Body of pancreas (tissue), 4 donors: Measurements from ENCODE around the gene DKK2. TPM values are rescaled to one million over a fixed set of nuclear protein-coding genes. Genes with fewer than 3 reads are reported as not detected.
A peak's percentile ranks its signal among the peaks of the same experiment; 100 is the strongest.

Experiments used
- ATAC-seq: fragments of 150-250 bp; one replicate; pipeline ENCODE4 v1.9.1; 2016
- DNase-seq, 4 donors: peaks; one replicate each; pipeline ENCODE4 v3.0.0-alpha.2; 2019
- H3K27ac ChIP-seq, 4 donors: fragments of 200-600 bp; sonication (generic); 1 replicate in 3 of 4; 2 replicates in 1 of 4; pipeline versions ENCODE4 v1.5.1 to v1.6.1; 2016 to 2019; ENCODE audit warnings: mild to moderate bottlenecking in 1 of 4, mixed read lengths in 1 of 4, moderate library complexity in 1 of 4
- H3K27me3 ChIP-seq, 2 donors: fragments of 200-600 bp; sonication (generic); one replicate each; pipeline ENCODE4 v1.6.0; 2016; ENCODE audit warnings: mild to moderate bottlenecking in 1 of 2
- H3K36me3 ChIP-seq, 2 donors: fragments of 200-600 bp; sonication (generic); replicated peaks in 1 of 2; 2 replicates each; pipeline ENCODE4 v1.5.1; 2016; ENCODE audit warnings: low read depth in 2 of 2; ENCODE audit not compliant: insufficient read depth in 1 of 2
- H3K4me1 ChIP-seq: fragments of 200-600 bp; sonication (generic); one replicate; pipeline ENCODE4 v1.6.0; 2016
- H3K4me3 ChIP-seq, 2 donors: fragments of 200-600 bp; sonication (generic); 1 replicate in 1 of 2; 2 replicates in 1 of 2; pipeline ENCODE4 v1.5.1; 2016 to 2019
- H3K9me3 ChIP-seq, 3 donors: fragments of 200-600 bp; sonication (generic); 1 replicate in 2 of 3; 2 replicates in 1 of 3; pipeline ENCODE4 v1.5.1; 2016
- CTCF ChIP-seq, 7 experiments: fragments of 450-650 bp in 4 of 7; fragments of 200-600 bp in 3 of 7; sonication (generic) in 3 of 7; IDR thresholded peaks; one replicate each; pipeline ENCODE4 v1.5.1; 2016 to 2019; ENCODE audit warnings: antibody characterized with exemption in 7 of 7
- POLR2A ChIP-seq, 3 donors: fragments of 450-650 bp; IDR thresholded peaks; one replicate each; pipeline ENCODE4 v1.6.1; 2016; ENCODE audit warnings: antibody characterized with exemption in 3 of 3, mild to moderate bottlenecking in 2 of 3
- whole genome bisulfite sequencing, 2 donors: methylation state at CpG; one replicate each; pipeline ENCODE4 v1.1.5; 2017; 5-methylcytosine and 5-hydroxymethylcytosine counted together
- intact Hi-C: fragments of 100-400 bp; cut with DNase I; formaldehyde crosslinking; loops from one replicate; pipeline ENCODE4 v1.15.1; 2023
- total RNA-seq, 2 donors: library from RNA; depleted of rRNA; stranded (reverse); fragments of >200 nt; gene quantifications; one replicate each; pipeline ENCODE4 v1.1.0, GENCODE V29; 2016

Gene DKK2
- total RNA-seq, 2 donors from 2014 or later, result 0.52 TPM; not detected in 1

DNA sequence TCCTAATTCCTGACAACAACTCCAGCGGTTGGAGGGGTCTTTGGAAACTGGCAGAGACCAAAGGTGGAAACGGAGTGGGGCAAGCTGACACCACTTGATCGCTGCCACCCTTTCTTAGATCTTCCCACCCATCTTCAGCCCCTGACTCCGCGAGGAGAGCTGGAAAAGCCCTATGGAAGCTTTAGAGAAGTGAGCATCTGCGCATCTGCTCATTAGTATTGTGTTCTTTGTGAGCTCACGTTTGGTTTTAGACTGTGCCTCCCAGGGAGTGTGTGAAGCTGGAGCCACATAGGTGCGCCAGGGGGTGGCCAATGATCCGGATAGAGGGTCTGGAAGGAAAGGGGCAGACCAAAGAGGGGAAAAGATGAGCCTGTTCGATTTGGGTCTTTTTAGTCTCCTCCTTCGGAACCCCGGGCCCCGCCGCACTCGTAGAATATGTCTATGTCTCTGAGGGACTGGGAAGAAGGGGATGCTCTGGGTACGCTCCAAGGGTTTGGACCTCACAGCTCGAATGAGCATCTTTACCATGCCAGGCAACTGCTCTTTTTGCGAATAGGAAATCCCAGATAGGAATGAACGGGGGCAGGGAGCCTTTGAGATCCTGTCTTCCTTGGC, 578 bp upstream of the DKK2 start:
- no peak for ATAC-seq
- DNase-seq, result peak in 1 of 4 donors; percentile 9
- Histone ChIP-seq H3K36me3 (no peaks in the 10 kb centered on the region), H3K4me3 (no peak overlapping the region), H3K9me3 (no peaks in the 10 kb centered on the region), H3K27me3 (peaks cover 0 to 24% of the 10 kb centered on the region in 2 donors), H3K27ac (no peak overlapping the region), H3K4me1 (peaks cover 35% of the 10 kb centered on the region)
- 3 to 4% methylated on average over 19 of the region's 19 CpGs for WGBS, 2 donors
- intact Hi-C loops, result no loop called here
- no peak for TF ChIP-seq CTCF (IDR thresholded peaks at IDR 0.05)
- TF ChIP-seq POLR2A (IDR thresholded peaks at IDR 0.05), result no peak

DNA sequence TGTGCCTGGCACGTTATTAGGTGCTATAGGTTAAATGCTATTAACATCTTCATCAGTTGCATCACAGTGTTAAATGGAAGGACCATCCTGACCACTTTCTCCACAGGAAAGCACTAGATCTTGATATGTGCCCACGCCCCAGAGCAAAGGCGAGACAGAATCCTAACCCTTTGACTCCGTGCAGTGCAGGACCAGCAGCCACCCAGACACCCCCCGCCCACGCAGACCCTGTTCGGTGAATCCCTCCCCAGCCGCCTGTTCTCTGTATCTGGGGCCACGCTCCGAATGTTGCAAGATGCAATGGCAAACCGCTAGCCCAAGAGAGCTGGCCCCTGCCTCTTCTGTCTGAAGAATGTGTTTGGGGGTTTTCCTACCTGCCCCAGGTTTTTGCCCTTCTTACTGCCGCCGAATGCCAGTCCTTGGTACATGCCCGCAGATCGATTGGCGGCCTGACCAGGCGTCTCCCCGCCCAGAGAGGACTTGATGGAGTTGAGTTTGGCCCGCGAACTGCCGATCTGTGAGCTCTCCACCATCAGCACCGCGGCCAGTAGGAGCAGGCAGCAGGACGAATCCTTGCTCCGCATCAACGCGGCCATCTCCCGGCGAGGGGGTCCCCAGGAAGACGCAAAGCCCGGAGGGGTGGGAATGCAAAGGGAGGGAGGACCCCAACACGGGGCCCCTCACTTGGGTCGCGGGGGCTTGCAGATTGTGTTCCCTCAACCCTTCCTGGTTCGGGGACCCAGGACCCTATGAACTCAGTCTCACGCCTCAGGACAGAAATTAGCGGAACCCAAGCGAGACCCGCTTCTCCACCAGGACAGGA, 906 bp downstream of the DKK2 start:
- Histone ChIP-seq H3K27ac (no peak overlapping the region), H3K4me3 (no peak overlapping the region), H3K4me1 (peaks cover 35% of the 10 kb centered on the region), H3K27me3 (peaks cover 0 to 24% of the 10 kb centered on the region in 2 donors), H3K36me3 (no peaks in the 10 kb centered on the region), H3K9me3 (no peaks in the 10 kb centered on the region)
- no peak for TF ChIP-seq POLR2A (IDR thresholded peaks at IDR 0.05)
- 4% methylated on average over 17 to 39 of the region's 39 CpGs for WGBS, 2 donors
- peak; percentile 26 for ATAC-seq
- peak in 3 of 4 donors; percentile 10 to 23 (median 12) for DNase-seq
- intact Hi-C loops, result no loop called here

DNA sequence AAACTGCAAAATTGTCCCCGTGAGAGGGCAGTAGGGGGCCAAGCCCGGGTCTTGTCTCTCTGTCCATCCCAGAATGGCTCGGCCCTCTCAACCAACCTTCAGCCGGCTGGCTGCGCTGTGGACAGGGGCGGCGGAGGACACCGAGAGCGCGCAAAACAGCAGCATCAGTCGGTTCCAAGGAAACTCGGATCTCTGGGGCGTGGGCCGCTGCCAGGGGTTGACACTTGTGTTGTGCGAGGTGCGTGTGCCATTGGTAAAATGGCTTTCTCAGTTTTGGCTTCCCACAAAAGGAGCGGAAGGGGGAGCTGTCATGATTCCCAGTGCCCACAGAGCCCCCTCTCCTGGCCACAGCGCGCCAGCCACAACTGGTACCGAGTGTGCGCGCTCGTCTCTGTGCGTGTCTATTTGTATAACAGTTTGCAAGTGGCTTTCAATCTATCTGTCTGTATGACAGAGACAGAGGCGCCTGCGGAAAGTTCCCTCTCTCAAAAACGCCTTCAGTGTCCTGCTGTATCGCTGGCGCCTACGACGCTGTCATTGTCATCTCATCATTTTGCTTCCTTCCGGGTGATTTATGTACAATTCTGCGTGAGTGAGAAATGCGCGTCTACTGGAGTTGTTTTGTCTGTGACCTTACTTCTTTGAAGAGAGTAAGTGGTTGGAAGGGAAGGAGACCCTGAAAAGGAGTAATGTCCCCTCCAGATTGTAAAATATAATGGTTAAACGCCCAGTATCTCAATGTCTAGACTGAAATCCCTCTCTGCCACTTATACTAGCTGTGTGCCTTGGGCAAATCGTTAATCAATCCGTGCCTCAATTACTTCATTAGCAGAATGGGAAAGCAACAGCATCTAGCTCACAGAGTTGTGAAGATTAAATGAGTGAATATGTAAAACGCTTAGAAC, 1.8 kb downstream of the DKK2 start:
- DNase-seq, result peak in 2 of 4 donors; percentile 10 to 13
- Histone ChIP-seq H3K4me1 (peaks cover 35% of the 10 kb centered on the region), H3K4me3 (no peak overlapping the region), H3K36me3 (no peaks in the 10 kb centered on the region), H3K27ac (no peak overlapping the region), H3K27me3 (peaks cover 0 to 24% of the 10 kb centered on the region in 2 donors), H3K9me3 (no peaks in the 10 kb centered on the region)
- 3% methylated on average over 19 to 39 of the region's 39 CpGs for WGBS, 2 donors
- no peak for ATAC-seq
- no peak for TF ChIP-seq CTCF (IDR thresholded peaks at IDR 0.05)
- TF ChIP-seq POLR2A (IDR thresholded peaks at IDR 0.05), result no peak
- intact Hi-C loops, result no loop called here

DNA sequence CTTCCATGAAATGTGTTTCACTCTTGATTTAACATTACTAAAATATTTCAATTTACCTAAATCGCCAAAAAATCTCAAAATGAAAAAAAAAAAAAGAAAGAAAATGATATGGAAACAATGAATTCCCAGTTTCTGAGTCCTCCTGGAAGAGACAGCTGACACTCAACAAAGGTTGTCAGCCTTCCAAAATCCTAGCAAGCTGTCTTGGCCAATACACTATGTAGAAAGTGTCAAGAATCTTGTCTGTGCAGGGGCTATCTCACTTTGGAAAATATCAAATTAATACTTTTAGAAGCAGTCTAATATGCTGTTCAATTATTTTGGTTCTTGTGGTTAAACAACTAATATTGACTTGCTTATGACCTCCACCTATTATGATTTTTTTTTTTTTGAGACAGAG, 8.7 kb downstream of the DKK2 start:
- ATAC-seq, result no peak
- no peak for DNase-seq
- Histone ChIP-seq H3K4me1 (no peaks in the 10 kb centered on the region), H3K4me3 (no peak overlapping the region), H3K27me3 (no peaks in the 10 kb centered on the region), H3K9me3 (no peaks in the 10 kb centered on the region), H3K36me3 (no peaks in the 10 kb centered on the region), H3K27ac (no peak overlapping the region)
- intact Hi-C loops, result no loop called here
- WGBS, 2 donors, result 61 to 68% methylated on average over 1 of the region's 1 CpG
- TF ChIP-seq CTCF (IDR thresholded peaks at IDR 0.05) (no peak), POLR2A (IDR thresholded peaks at IDR 0.05) (no peak)

DNA sequence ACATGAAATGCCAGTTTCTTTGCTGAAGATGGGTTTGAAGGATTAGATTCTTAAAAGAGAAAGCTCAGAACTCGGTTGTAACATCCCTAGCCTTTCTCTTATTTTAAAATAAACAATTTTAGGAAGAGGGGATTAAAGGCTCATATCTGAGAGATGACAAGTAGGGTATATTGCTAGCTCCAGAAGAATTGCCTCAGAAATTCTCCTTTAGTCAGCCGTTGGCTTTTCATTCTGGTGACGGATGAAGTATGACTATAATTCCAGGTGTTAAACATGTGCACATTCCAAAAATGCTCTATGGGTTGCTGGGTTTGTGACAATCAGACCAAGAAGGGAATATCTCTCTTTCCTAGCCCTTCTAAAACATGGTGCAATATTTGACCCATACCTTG, 17.8 kb downstream of the DKK2 start:
- Histone ChIP-seq H3K27me3 (no peaks in the 10 kb centered on the region), H3K4me3 (no peak overlapping the region), H3K36me3 (no peaks in the 10 kb centered on the region), H3K27ac (no peak overlapping the region), H3K4me1 (no peaks in the 10 kb centered on the region), H3K9me3 (no peaks in the 10 kb centered on the region)
- DNase-seq, result no peak
- WGBS, 2 donors, result 45 to 60% methylated on average over 3 of the region's 3 CpGs
- intact Hi-C loops, result no loop called here
- no peak for ATAC-seq
- TF ChIP-seq CTCF (IDR thresholded peaks at IDR 0.05), result no peak
- no peak for TF ChIP-seq POLR2A (IDR thresholded peaks at IDR 0.05)
